Stomach (tissue), 4 donors: ENCODE data around the gene GRSF1.
"Not testable (repeated sequence)": the region's sequence is repeated elsewhere in the genome, so short reads cannot be mapped to it uniquely, and the experiment has no call there.

Experiments
- POLR2A ChIP-seq, 4 donors: fragments of 450-650 bp; IDR thresholded peaks; one replicate each; pipeline ENCODE4 v1.6.1; 2016; ENCODE audit warnings: antibody characterized with exemption in 4 of 4, control low read depth in 2 of 4, mild to moderate bottlenecking in 1 of 4, moderate library complexity in 1 of 4
- TF ChIP-seq, protein P1 (sequence below), 7 experiments: fragments of 450-650 bp in 4 of 7; fragments of 200-600 bp in 3 of 7; sonication (generic) in 3 of 7; IDR thresholded peaks; one replicate each; pipeline ENCODE4 v1.5.1; 2016 to 2019; ENCODE audit warnings: antibody characterized with exemption in 7 of 7, control low read depth in 2 of 7, mild to moderate bottlenecking in 1 of 7

DNA sequence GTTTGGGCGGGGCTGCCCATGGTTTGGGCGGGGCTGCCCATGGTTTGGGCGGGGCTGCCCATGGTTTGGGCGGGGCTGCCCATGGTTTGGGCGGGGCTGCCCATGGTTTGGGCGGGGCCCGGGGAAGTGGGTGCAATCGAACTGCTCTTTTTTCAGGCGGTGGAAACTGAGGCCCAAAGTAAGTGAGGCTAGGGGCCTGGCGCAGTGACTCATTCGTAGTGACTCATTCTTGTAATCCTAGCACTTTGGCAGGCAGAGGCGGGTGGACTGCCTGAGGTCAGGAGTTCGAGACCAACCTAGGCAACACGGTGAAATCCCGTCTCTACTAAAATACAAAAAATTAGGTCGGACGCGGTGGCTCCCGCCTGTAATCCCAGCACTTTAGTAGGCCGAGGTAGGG lies 447 bp upstream of the GRSF1 start:
- TF ChIP-seq POLR2A (IDR thresholded peaks at IDR 0.05): not testable (repeated sequence)
- TF ChIP-seq, protein P1, sequence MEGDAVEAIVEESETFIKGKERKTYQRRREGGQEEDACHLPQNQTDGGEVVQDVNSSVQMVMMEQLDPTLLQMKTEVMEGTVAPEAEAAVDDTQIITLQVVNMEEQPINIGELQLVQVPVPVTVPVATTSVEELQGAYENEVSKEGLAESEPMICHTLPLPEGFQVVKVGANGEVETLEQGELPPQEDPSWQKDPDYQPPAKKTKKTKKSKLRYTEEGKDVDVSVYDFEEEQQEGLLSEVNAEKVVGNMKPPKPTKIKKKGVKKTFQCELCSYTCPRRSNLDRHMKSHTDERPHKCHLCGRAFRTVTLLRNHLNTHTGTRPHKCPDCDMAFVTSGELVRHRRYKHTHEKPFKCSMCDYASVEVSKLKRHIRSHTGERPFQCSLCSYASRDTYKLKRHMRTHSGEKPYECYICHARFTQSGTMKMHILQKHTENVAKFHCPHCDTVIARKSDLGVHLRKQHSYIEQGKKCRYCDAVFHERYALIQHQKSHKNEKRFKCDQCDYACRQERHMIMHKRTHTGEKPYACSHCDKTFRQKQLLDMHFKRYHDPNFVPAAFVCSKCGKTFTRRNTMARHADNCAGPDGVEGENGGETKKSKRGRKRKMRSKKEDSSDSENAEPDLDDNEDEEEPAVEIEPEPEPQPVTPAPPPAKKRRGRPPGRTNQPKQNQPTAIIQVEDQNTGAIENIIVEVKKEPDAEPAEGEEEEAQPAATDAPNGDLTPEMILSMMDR (IDR thresholded peaks at IDR 0.05): not testable (repeated sequence)
